Measurements from ENCODE around the gene PRIMPOL.
"Not testable (repeated sequence)": the region's sequence is repeated elsewhere in the genome, so short reads cannot be mapped to it uniquely, and the experiment has no call there.

Gene PRIMPOL

GRCh38 chr4:184731056-184731455 lies 81.5 kb downstream of the PRIMPOL start:
- CTCF ChIA-PET, result no interaction called here
- TF ChIP-seq CTCF (IDR thresholded peaks at IDR 0.05; ENCODE audit: insufficient read depth, low read length, missing control alignments), result no peak
- POLR2A ChIA-PET, result no interaction called here
- H3K4me3 ChIP-seq (ENCODE audit: low read depth, low read length), result no peak overlapping the region
- no peak for DNase-seq (ENCODE audit: low read depth, low spot score)

GRCh38 chr4:184732126-184732525 lies 82.6 kb downstream of the PRIMPOL start:
- CTCF ChIA-PET, result interaction anchor here (0.8 to 6.1 kb wide), 2 partner anchors 14 to 64 kb away, joined by 3 to 44 read pairs; no protein-coding TSS in a partner anchor
- TF ChIP-seq CTCF (IDR thresholded peaks at IDR 0.05; ENCODE audit: insufficient read depth, low read length, missing control alignments), result no peak
- POLR2A ChIA-PET, result interaction anchor here (0.7 kb wide), 1 partner anchor 70 kb away, joined by 6 read pairs; no protein-coding TSS in a partner anchor
- no peak overlapping the region for H3K4me3 ChIP-seq (ENCODE audit: low read depth, low read length)
- no peak for DNase-seq (ENCODE audit: low read depth, low spot score)

DNA sequence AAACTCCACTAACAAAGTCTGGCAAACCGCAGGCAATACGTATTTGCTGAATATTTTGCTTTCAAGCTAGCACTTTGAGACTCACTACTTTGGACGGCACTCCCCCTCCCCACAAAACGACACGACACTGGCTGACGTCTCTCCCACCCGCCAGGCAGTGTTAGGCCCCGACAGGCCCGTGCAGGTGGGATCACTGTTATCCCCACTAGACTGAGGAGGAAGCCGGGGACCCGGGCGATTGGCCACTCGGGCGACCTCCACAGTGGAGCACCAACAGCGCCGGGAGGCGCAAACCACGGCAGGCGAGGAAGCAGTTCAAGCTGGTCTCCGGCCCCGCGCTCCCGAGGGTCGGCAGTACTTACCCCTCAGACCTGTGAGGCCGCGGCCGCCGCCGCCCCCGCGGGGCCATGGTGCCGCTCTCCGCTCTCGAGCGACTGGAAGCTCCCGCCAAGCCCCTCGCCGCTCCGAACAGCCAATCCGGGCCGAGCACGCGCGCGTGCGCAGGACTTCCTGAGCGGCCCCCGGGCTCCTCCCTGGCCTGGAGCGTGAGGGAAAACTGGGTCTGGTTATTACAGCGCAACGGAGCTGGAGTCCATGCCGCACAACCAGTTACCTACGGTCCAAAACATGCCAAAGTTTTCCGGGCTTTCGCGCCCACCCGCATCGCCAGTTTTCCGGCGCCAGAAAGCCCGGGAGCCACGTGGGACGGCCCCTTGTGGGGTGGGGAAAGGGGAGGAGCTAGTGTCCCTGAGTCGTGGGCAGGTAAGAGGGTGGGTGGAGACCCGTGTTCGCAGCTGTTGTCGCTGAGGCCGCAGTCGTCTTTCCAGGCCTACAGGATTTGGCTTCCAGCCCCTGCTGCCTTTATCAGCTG lies 84.4 kb downstream of the PRIMPOL start, which contains the start of gene CENPU:
TSS of gene CENPU (minus strand) at position 443 of the 871 bp plus-strand sequence. CDS start at position 409, 34 bp downstream.
- ChIA-PET POLR2A (interaction anchor here (0.6 to 1.4 kb wide), 7 partner anchors 11 to 409 kb away, joined by 3 to 5 read pairs (median 4); partner anchors contain the start of genes CASP3, PRIMPOL and SLC25A4), CTCF (interaction anchor here (0.9 to 6.1 kb wide), 5 partner anchors 9 to 470 kb away, joined by 3 to 44 read pairs (median 4); no protein-coding TSS in a partner anchor)
- no peak for TF ChIP-seq CTCF (IDR thresholded peaks at IDR 0.05; ENCODE audit: insufficient read depth, low read length, missing control alignments)
- DNase-seq (ENCODE audit: low read depth, low spot score), result peak; percentile 92
- H3K4me3 ChIP-seq (ENCODE audit: low read depth, low read length), result peak within 1 kb of the TSS; percentile 82

DNA sequence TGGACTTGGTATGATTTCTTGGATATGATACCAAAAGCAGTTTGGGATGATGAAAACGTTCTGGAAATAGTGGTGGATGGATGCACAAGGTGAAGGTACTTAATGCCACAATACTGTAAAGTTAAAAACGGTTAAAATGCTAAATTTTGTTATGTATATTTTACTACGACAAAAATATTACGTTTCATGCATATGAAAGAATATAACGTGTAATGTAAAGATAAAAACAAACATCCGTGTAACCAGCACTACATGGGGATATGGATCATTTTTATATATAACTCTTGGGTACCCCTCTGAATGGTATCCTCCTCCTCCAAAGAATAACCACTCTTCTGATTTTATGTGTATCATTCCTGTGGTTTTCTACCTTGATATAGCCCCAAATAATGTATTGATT lies 85.2 kb downstream of the PRIMPOL start:
- ChIA-PET POLR2A (interaction anchor here (0.9 to 1.4 kb wide), 4 partner anchors 12 to 86 kb away, joined by 3 to 5 read pairs (median 4); partner anchors contain the start of genes CASP3 and PRIMPOL), CTCF (interaction anchor here (1.5 to 6.1 kb wide), 3 partner anchors 9 to 81 kb away, joined by 4 to 44 read pairs (median 5); no protein-coding TSS in a partner anchor)
- no peak for DNase-seq (ENCODE audit: low read depth, low spot score)
- no peak for TF ChIP-seq CTCF (IDR thresholded peaks at IDR 0.05; ENCODE audit: insufficient read depth, low read length, missing control alignments)
- peak overlapping the region; percentile 82 for H3K4me3 ChIP-seq (ENCODE audit: low read depth, low read length)

DNA sequence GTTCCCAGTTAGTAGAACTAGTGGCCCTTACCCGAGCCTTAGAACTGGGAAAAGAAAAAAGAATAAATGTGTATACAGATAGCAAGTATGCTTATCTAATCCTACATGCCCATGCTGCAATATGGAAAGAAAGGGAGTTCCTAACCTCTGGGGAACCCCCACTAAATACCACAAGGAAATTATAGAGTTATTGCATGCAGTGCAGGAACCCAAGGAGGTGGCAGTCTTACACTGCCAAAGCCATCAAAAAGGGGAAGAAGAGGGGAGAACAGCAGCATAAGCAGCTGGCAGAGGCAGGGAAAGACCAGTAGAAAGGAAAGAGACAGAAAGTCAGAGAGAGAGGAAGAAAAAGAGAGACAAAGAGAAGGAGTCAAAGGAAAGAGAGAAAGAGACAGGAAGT lies 90.0 kb downstream of the PRIMPOL start:
- DNase-seq (ENCODE audit: low read depth, low spot score); POLR2A ChIA-PET; CTCF ChIA-PET: not testable (repeated sequence)

GRCh38 chr4:184740980-184741391 lies 91.4 kb downstream of the PRIMPOL start:
- no peak for TF ChIP-seq CTCF (IDR thresholded peaks at IDR 0.05; ENCODE audit: insufficient read depth, low read length, missing control alignments)
- H3K4me3 ChIP-seq (ENCODE audit: low read depth, low read length), result no peak overlapping the region
- DNase-seq (ENCODE audit: low read depth, low spot score), result no peak
- ChIA-PET POLR2A (no interaction called here), CTCF (no interaction called here)

More for the DNA sequence above, 90.0 kb downstream of the PRIMPOL start:
- H3K4me3 ChIP-seq (ENCODE audit: low read depth, low read length), result not testable (repeated sequence)

DNA sequence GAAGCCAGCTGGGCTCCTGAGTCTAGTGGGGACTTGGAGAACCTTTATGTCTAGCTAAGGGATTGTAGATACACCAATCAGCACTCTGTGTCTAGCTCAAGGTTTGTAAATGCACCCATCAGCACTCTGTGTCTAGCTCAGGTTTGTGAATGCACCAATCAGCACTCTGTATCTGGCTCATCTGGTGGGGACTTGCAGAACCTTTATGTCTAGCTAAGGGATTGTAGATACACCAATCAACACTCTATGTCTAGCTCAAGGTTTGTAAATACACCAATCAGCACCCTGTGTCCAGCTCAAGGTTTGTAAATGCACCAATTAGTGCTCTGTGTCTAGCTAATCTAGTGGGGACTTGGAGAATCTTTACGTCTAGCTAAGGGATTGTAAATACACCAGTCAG lies 92.1 kb downstream of the PRIMPOL start:
- DNase-seq (ENCODE audit: low read depth, low spot score); POLR2A ChIA-PET; H3K4me3 ChIP-seq (ENCODE audit: low read depth, low read length): not testable (repeated sequence)
- CTCF ChIA-PET, result interaction anchor here (0.8 to 0.9 kb wide), 2 partner anchors 19 to 243 kb away, joined by 3 to 5 read pairs; no protein-coding TSS in a partner anchor

Data from AG04449 (cell line).